H1 (cell line): ENCODE results near the gene STK31. TPM values are rescaled to one million over a fixed set of nuclear protein-coding genes. Genes with fewer than 3 reads are reported as not detected.

Source experiments
- CTCF ChIA-PET: fragments of 300-600 bp; sonication (Branson Sonifier 250); formaldehyde crosslinking; loops from one replicate; lab custom pipeline; 2021; ENCODE audit not compliant: partially characterized antibody; lab: Charles Lee
- POLR2A ChIA-PET: fragments of 300-600 bp; sonication (Branson Sonifier 250); formaldehyde crosslinking; loops from one replicate; lab custom pipeline; 2021; ENCODE audit warnings: inconsistent platforms; ENCODE audit not compliant: partially characterized antibody; lab: Charles Lee
- DNase-seq, 2 experiments: peaks; one replicate each; pipeline versions ENCODE4 v3.0.0 to v3.0.0-alpha.2; 2010 to 2022; ENCODE audit warnings: low spot score in 2 of 2, low read depth in 1 of 2, mixed read lengths in 1 of 2
- FAIRE-seq: peaks from 2 replicates; lab custom pipeline; 2011; peaks lifted over from hg19 to GRCh38; lab: Jason Lieb, UNC
- H2AFZ ChIP-seq: 2 replicates; pipeline ENCODE4 v1.8.1; 2012; ENCODE audit warnings: low read length, inconsistent platforms
- H2AK5ac ChIP-seq: 2 replicates; pipeline ENCODE4 v1.6.1; 2013; ENCODE audit warnings: low read depth, low read length
- H2BK120ac ChIP-seq: replicated peaks from 2 replicates; pipeline ENCODE3; 2013; ENCODE audit warnings: low read depth, low read length, inconsistent platforms
- H2BK12ac ChIP-seq: 2 replicates; pipeline ENCODE4 v1.6.1; 2013; ENCODE audit warnings: low read depth, low read length
- H2BK15ac ChIP-seq: 2 replicates; pipeline ENCODE4 v1.6.1; 2013; ENCODE audit warnings: low read length
- H2BK20ac ChIP-seq: 2 replicates; pipeline ENCODE4 v1.6.1; 2013; ENCODE audit warnings: low read length
- H2BK5ac ChIP-seq: 2 replicates; pipeline ENCODE4 v1.6.1; 2013; ENCODE audit warnings: low read depth, low read length
- H3K14ac ChIP-seq: 2 replicates; pipeline ENCODE4 v1.6.1; 2013; ENCODE audit warnings: inconsistent platforms; ENCODE audit not compliant: insufficient read length
- H3K18ac ChIP-seq: 2 replicates; pipeline ENCODE4 v1.6.1; 2013; ENCODE audit warnings: low read length; ENCODE audit errors: extremely low read depth
- H3K23ac ChIP-seq: 2 replicates; pipeline ENCODE4 v1.6.1; 2013; ENCODE audit warnings: inconsistent platforms; ENCODE audit not compliant: insufficient read length
- H3K23me2 ChIP-seq: 2 replicates; pipeline ENCODE4 v1.6.1; 2013; ENCODE audit warnings: low read depth, low read length
- H3K27ac ChIP-seq: 2 replicates; pipeline ENCODE4 v1.6.1; 2011; ENCODE audit warnings: low read depth, low read length, inconsistent platforms
- H3K27me3 ChIP-seq, 4 experiments: replicated peaks in 1 of 4; 1 replicate in 1 of 4; 2 replicates in 3 of 4; pipeline versions ENCODE4 v1.6.1 to v1.8.1; 2011 to 2013; ENCODE audit warnings: low read length in 3 of 4, mild to moderate bottlenecking in 3 of 4, inconsistent platforms in 2 of 4, mixed read lengths in 2 of 4, moderate library complexity in 1 of 4; ENCODE audit not compliant: control insufficient read depth in 3 of 4, insufficient read depth in 3 of 4; ENCODE audit errors: extremely low read depth in 1 of 4
- H3K36me3 ChIP-seq, 4 experiments: 2 replicates each; pipeline versions ENCODE4 v1.6.1 to v1.8.1; 2011 to 2013; ENCODE audit warnings: mild to moderate bottlenecking in 4 of 4, low read length in 3 of 4, moderate library complexity in 2 of 4, control low read depth in 1 of 4, inconsistent platforms in 1 of 4; ENCODE audit not compliant: insufficient read depth in 4 of 4, control insufficient read depth in 2 of 4
- H3K4ac ChIP-seq: replicated peaks from 2 replicates; pipeline ENCODE3; 2013; ENCODE audit warnings: low read length, low read depth, mixed read lengths, inconsistent platforms; ENCODE audit not compliant: insufficient read length
- H3K4me1 ChIP-seq, 4 experiments: replicated peaks in 1 of 4; 1 replicate in 1 of 4; 2 replicates in 3 of 4; pipeline versions ENCODE4 v1.6.1 to v1.8.1; 2011 to 2013; ENCODE audit warnings: low read length in 3 of 4, inconsistent platforms in 2 of 4, mixed read lengths in 1 of 4; ENCODE audit not compliant: insufficient read depth in 4 of 4, control insufficient read depth in 3 of 4
- H3K4me2 ChIP-seq, 2 experiments: 2 replicates each; pipeline versions ENCODE4 v1.6.1 to v1.8.1; 2011 to 2013; ENCODE audit warnings: low read depth in 2 of 2, low read length in 2 of 2, control low read depth in 1 of 2, inconsistent platforms in 1 of 2, mild to moderate bottlenecking in 1 of 2; ENCODE audit not compliant: insufficient read depth in 1 of 2
- H3K4me3 ChIP-seq, 4 experiments: fragments of 200-600, 300-600 bp in 1 of 4; sonication (generic), shearing (Covaris generic), sonication (Bioruptor Twin) in 1 of 4; 2 replicates each; pipeline versions ENCODE4 v1.5.1 to v1.8.1; 2011 to 2016; ENCODE audit warnings: low read length in 4 of 4, low read depth in 3 of 4, control low read depth in 2 of 4, inconsistent platforms in 2 of 4, mild to moderate bottlenecking in 2 of 4, mixed read lengths in 1 of 4, moderate library complexity in 1 of 4; ENCODE audit not compliant: insufficient read depth in 2 of 4; ENCODE audit errors: extremely low read depth in 1 of 4
- H3K56ac ChIP-seq: replicated peaks from 2 replicates; pipeline ENCODE3; 2013; ENCODE audit warnings: low read depth, mild to moderate bottlenecking, mixed read lengths, low read length, inconsistent platforms; ENCODE audit not compliant: insufficient read length
- H3K79me1 ChIP-seq: 2 replicates; pipeline ENCODE4 v1.6.1; 2013; ENCODE audit warnings: low read depth, low read length, control low read depth
- H3K79me2 ChIP-seq, 2 experiments: 2 replicates each; pipeline versions ENCODE4 v1.6.1 to v1.8.1; 2012 to 2013; ENCODE audit warnings: low read length in 2 of 2, mild to moderate bottlenecking in 2 of 2, inconsistent platforms in 1 of 2; ENCODE audit not compliant: insufficient read depth in 2 of 2, control insufficient read depth in 1 of 2
- H3K9ac ChIP-seq, 4 experiments: replicated peaks in 1 of 4; 1 replicate in 1 of 4; 2 replicates in 3 of 4; pipeline versions ENCODE4 v1.6.1 to v1.8.1; 2011 to 2013; ENCODE audit warnings: low read depth in 3 of 4, low read length in 3 of 4, control low read depth in 2 of 4, mild to moderate bottlenecking in 2 of 4, moderate library complexity in 2 of 4, inconsistent platforms in 1 of 4; ENCODE audit errors: extremely low read depth in 1 of 4
- H3K9me3 ChIP-seq, 2 experiments: 2 replicates each; pipeline versions ENCODE4 v1.6.1 to v1.8.1; 2012 to 2013; ENCODE audit warnings: mild to moderate bottlenecking in 2 of 2, moderate library complexity in 2 of 2, control low read depth in 1 of 2, inconsistent platforms in 1 of 2, low read depth in 1 of 2, low read length in 1 of 2, mixed read lengths in 1 of 2; ENCODE audit not compliant: insufficient read depth in 2 of 2
- H4K20me1 ChIP-seq, 2 experiments: replicated peaks in 1 of 2; 2 replicates each; pipeline versions ENCODE3 to v1.8.1; 2011 to 2013; ENCODE audit warnings: inconsistent platforms in 2 of 2, low read length in 2 of 2, mild to moderate bottlenecking in 1 of 2; ENCODE audit not compliant: insufficient read depth in 2 of 2, control insufficient read depth in 1 of 2
- H4K5ac ChIP-seq: 2 replicates; pipeline ENCODE4 v1.6.1; 2013; ENCODE audit warnings: low read length, low read depth, mixed read lengths, inconsistent platforms; ENCODE audit not compliant: insufficient read length
- H4K8ac ChIP-seq: 2 replicates; pipeline ENCODE4 v1.8.0; 2013; ENCODE audit warnings: mild to moderate bottlenecking, moderate library complexity, low read length, inconsistent platforms; ENCODE audit not compliant: insufficient read depth; ENCODE audit errors: extremely low read depth
- H4K91ac ChIP-seq: replicated peaks from 2 replicates; pipeline ENCODE3; 2013; ENCODE audit warnings: low read length, mixed read lengths, inconsistent platforms; ENCODE audit not compliant: insufficient read length
- CEBPB ChIP-seq: IDR thresholded peaks from 2 replicates; pipeline ENCODE4 v1.6.1; 2012; ENCODE audit warnings: low read depth, low read length
- EZH2 ChIP-seq: fragments of 200-600 bp; sonication (generic); IDR thresholded peaks from 2 replicates; pipeline ENCODE4 v1.7.1; 2012; ENCODE audit warnings: low read depth, mild to moderate bottlenecking, moderate library complexity, low read length, inconsistent platforms; ENCODE audit not compliant: severe bottlenecking
- HDAC2 ChIP-seq, 2 experiments: fragments of 300-600 bp in 1 of 2; sonication (generic) in 1 of 2; IDR thresholded peaks; 2 replicates each; pipeline ENCODE4 v1.6.1; 2011 to 2012; ENCODE audit warnings: low read depth in 2 of 2, low read length in 2 of 2, mild to moderate bottlenecking in 2 of 2, moderate library complexity in 2 of 2, borderline replicate concordance in 1 of 2, inconsistent platforms in 1 of 2
- KDM4A ChIP-seq: IDR thresholded peaks from one replicate; pipeline ENCODE4 v1.7.1; 2012; ENCODE audit warnings: low read depth, mild to moderate bottlenecking, moderate library complexity, low read length, inconsistent platforms; ENCODE audit not compliant: severe bottlenecking
- NRF1 ChIP-seq: IDR thresholded peaks from 2 replicates; pipeline ENCODE4 v1.6.1; 2011; ENCODE audit warnings: mild to moderate bottlenecking, low read depth, low read length, improper control_type of control experiment
- PHF8 ChIP-seq: fragments of 200-600 bp; sonication (generic); conservative IDR thresholded peaks from 2 replicates; pipeline ENCODE4 v1.7.1; 2012; ENCODE audit warnings: low read depth, mild to moderate bottlenecking, inconsistent platforms, low read length, moderate library complexity
- POLR2AphosphoS5 ChIP-seq: IDR thresholded peaks from 2 replicates; pipeline ENCODE4 v1.6.1; 2011; ENCODE audit warnings: low read depth, low read length
- WGBS, 2 experiments: shearing (Covaris generic) in 1 of 2; methylation state at CpG; one replicate each; pipeline versions ENCODE4 v1.1.6 to v1.1.7; 2013 to 2015; ENCODE audit warnings: low lambda C conversion rate in 2 of 2, mixed read lengths in 2 of 2, inconsistent platforms in 1 of 2, low coverage in 1 of 2, missing lambda C conversion rate in 1 of 2; ENCODE audit not compliant: insufficient replicate concordance in 2 of 2, insufficient coverage in 1 of 2, insufficient read length in 1 of 2; ENCODE audit errors: extremely low coverage in 1 of 2, missing lambda C conversion rate in 1 of 2; 5-methylcytosine and 5-hydroxymethylcytosine counted together
- polyA plus RNA-seq, 7 experiments: library from polyadenylated mRNA; depleted of rRNA in 3 of 7; stranded (reverse) in 5 of 7; unstranded in 2 of 7; fragments of >200 nt in 5 of 7; fragments of 200-250 nt in 2 of 7; gene quantifications; 1 replicate in 5 of 7; 2 replicates in 1 of 7; 4 replicates in 1 of 7; pipeline versions ENCODE4 v1.2.1 to v1.2.3, GENCODE V29; 2011 to 2013; ENCODE audit warnings: missing spikeins in 2 of 7, mixed read lengths in 2 of 7
- total RNA-seq: library from RNA; stranded (reverse); fragmentation: NEBNext Ultra II Directional; extraction: Animal tissue kit (Norgen Biotek cat#: 25700); gene quantifications from 2 replicates; pipeline ENCODE4 v1.2.1, GENCODE V29; 2021

The STK31 gene
- total and polyA plus RNA-seq, 2 of the 8 experiments (the other 6 are each of a cell fraction or from before 2014, with no cell fraction given) = 0.15 to 0.32 TPM

GRCh38 chr7:23685731-23686130 is 24.3 kb upstream of the STK31 start:
- H3K14ac ChIP-seq = no peak overlapping the region
- CTCF ChIA-PET = interaction anchor here (0.6 to 4.7 kb wide), 7 partner anchors 11 to 1869 kb away, joined by 3 to 37 read pairs (median 4); no protein-coding TSS in a partner anchor

More at GRCh38 chr7:23685731-23686130, 24.3 kb upstream of the STK31 start:
- H2BK120ac ChIP-seq = no peak overlapping the region
- H2BK12ac ChIP-seq = no peak overlapping the region
- no peak overlapping the region for H2BK20ac ChIP-seq
- H3K9ac ChIP-seq = no peak overlapping the region
- H3K79me2 ChIP-seq = peaks cover 0 to 62% of the 10 kb centered on the region in 2 experiments; a peak in 3 of 4 replicates
- H2AK5ac ChIP-seq = no peak overlapping the region
- no peaks in the 10 kb centered on the region for H3K27me3 ChIP-seq
- no peak overlapping the region for H2BK5ac ChIP-seq
- no peak overlapping the region for H3K23ac ChIP-seq
- no peak for DNase-seq
- H4K8ac ChIP-seq = no peak overlapping the region
- H3K23me2 ChIP-seq = no peaks in the 10 kb centered on the region
- H3K36me3 ChIP-seq = peaks cover 0 to 24% (median 10%) of the 10 kb centered on the region in 4 experiments; a peak in 4 of 8 replicates
- H3K4me2 ChIP-seq = no peak overlapping the region
- H3K18ac ChIP-seq = no peak overlapping the region
- POLR2A ChIA-PET = interaction anchor here (0.6 kb wide), 1 partner anchor 427 kb away, joined by 3 read pairs; no protein-coding TSS in a partner anchor
- H2AFZ ChIP-seq = no peak overlapping the region
- no peak overlapping the region for H3K27ac ChIP-seq
- TF ChIP-seq HDAC2 (IDR thresholded peaks at IDR 0.05; ENCODE audit: borderline replicate concordance in 1 of 2, low read depth in 2 of 2, low read length in 2 of 2) (no peak), NRF1 (no peak), EZH2 (no peak), POLR2AphosphoS5 (no peak), CEBPB (no peak), KDM4A (no peak), PHF8 (no peak)
- TF ChIP-seq, all 59 proteins: peak for 0
- WGBS, 2 experiments = 92% methylated on average over 3 of the region's 3 CpGs; no CpG with 5 or more reads in 1 of the 2 experiments
- Histone ChIP-seq H3K56ac (no peak overlapping the region), H2BK15ac (no peak overlapping the region), H4K5ac (no peak overlapping the region), H3K4ac (no peak overlapping the region), H3K4me1 (peaks cover 0 to 4% (median under 1%) of the 10 kb centered on the region in 4 experiments; a peak in 4 of 7 replicates), H3K4me3 (no peak overlapping the region), H4K91ac (no peak overlapping the region), H4K20me1 (no peaks in the 10 kb centered on the region), H3K9me3 (no peaks in the 10 kb centered on the region), H3K79me1 (no peaks in the 10 kb centered on the region)
- FAIRE-seq = no peak
